Measurements from ENCODE around the gene PERM1. TPM values are rescaled to one million over a fixed set of nuclear protein-coding genes. Genes with fewer than 3 reads are reported as not detected.

Gene PERM1
- total RNA-seq, 1 experiment from 2014 or later = 0.18 TPM

DNA sequence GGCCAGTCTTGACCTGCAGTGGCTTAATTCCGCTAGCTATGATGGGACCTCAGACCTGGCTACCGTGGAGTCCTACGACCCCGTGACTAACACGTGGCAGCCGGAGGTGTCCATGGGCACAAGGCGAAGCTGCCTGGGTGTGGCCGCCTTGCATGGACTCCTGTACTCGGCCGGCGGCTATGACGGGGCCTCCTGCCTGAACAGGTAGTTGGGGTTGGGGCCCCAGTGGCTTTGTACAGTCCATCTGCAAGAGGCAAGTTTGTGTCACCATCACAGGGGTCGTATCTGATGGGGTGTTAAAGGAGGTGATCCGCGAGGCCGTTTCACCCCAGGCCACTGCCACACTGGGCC, 18.6 kb downstream of the PERM1 start:
- Histone ChIP-seq H3K9me3 (no peaks in the 10 kb centered on the region), H3K27me3 (replicated peaks; ENCODE audit: control insufficient read depth, insufficient read depth, low read length) (no peaks in the 10 kb centered on the region), H3K36me3 (ENCODE audit: control insufficient read depth, insufficient read depth, low read length) (no peaks in the 10 kb centered on the region), H3K4me1 (peaks cover 6% of the 10 kb centered on the region), H3K4me3 (ENCODE audit: low read depth, low read length) (no peak overlapping the region)
- TF ChIP-seq, protein P1, sequence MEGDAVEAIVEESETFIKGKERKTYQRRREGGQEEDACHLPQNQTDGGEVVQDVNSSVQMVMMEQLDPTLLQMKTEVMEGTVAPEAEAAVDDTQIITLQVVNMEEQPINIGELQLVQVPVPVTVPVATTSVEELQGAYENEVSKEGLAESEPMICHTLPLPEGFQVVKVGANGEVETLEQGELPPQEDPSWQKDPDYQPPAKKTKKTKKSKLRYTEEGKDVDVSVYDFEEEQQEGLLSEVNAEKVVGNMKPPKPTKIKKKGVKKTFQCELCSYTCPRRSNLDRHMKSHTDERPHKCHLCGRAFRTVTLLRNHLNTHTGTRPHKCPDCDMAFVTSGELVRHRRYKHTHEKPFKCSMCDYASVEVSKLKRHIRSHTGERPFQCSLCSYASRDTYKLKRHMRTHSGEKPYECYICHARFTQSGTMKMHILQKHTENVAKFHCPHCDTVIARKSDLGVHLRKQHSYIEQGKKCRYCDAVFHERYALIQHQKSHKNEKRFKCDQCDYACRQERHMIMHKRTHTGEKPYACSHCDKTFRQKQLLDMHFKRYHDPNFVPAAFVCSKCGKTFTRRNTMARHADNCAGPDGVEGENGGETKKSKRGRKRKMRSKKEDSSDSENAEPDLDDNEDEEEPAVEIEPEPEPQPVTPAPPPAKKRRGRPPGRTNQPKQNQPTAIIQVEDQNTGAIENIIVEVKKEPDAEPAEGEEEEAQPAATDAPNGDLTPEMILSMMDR (IDR thresholded peaks at IDR 0.05; ENCODE audit: insufficient read depth in 1 of 2, low read depth in 1 of 2, low read length in 1 of 2, severe bottlenecking in 1 of 2, unreplicated experiment in 1 of 2) = no peak
- intact Hi-C loops (cut with micrococcal nuclease; ENCODE audit: unreplicated experiment) = no loop called here
- H3K4me3 Mint-ChIP-seq (ENCODE audit: unreplicated experiment) = no peak overlapping the region
- H3K27ac Mint-ChIP-seq (ENCODE audit: unreplicated experiment) = no peak overlapping the region
- no peaks in the 10 kb centered on the region for H3K9me3 Mint-ChIP-seq (ENCODE audit: unreplicated experiment)
- POLR2A ChIA-PET = no interaction called here
- no peaks in the 10 kb centered on the region for H3K27me3 Mint-ChIP-seq (ENCODE audit: insufficient read depth, unreplicated experiment)
- peaks cover 18% of the 10 kb centered on the region for H3K36me3 Mint-ChIP-seq (ENCODE audit: insufficient read depth, unreplicated experiment)
- no TSS peak for BruUV-seq (replicated peaks)
- CTCF ChIA-PET = no interaction called here
- no peak for DNase-seq
- H3K4me1 Mint-ChIP-seq (ENCODE audit: low read depth, unreplicated experiment) = peaks cover 5% of the 10 kb centered on the region

DNA sequence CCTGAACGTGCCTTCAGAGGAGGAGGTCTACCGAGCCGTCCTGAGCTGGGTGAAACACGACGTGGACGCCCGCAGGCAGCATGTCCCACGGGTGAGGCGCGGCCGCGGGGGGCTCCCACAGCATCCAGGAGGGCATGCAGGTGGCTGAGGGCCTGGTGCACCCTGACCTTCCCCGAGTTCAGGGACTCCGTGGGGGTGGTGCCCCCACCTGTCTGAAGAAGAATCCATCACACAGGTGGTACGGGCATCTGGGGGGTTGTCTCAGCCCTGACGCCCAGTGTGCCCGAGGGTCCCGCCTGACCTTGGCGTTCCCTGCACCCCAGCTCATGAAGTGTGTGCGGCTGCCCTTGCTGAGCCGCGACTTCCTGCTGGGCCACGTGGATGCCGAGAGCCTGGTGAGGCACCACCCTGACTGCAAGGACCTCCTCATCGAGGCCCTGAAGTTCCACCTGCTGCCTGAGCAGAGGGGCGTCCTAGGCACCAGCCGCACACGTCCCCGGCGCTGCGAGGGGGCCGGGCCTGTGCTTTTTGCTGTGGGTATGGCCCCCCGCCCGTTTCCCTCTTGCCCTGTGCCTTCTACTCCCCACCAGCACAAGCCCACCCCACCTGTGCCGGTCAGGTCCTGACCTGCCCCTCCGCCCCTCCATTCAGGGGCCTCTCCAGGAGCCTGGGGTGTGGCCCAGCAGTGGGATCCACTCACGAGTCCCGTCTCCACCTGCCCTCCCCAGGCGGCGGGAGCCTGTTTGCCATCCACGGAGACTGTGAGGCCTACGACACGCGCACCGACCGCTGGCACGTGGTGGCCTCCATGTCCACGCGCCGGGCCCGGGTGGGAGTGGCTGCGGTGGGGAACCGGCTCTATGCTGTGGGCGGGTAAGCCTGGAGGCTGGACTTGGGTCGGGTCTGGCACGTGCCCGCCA, 19.3 kb downstream of the PERM1 start:
- Histone ChIP-seq H3K27me3 (replicated peaks; ENCODE audit: control insufficient read depth, insufficient read depth, low read length) (no peaks in the 10 kb centered on the region), H3K36me3 (ENCODE audit: control insufficient read depth, insufficient read depth, low read length) (no peaks in the 10 kb centered on the region), H3K4me1 (peaks cover 6% of the 10 kb centered on the region), H3K9me3 (no peaks in the 10 kb centered on the region), H3K4me3 (ENCODE audit: low read depth, low read length) (no peak overlapping the region)
- H3K27ac Mint-ChIP-seq (ENCODE audit: unreplicated experiment) = no peak overlapping the region
- intact Hi-C loops (cut with micrococcal nuclease; ENCODE audit: unreplicated experiment) = no loop called here
- DNase-seq = no peak
- H3K4me1 Mint-ChIP-seq (ENCODE audit: low read depth, unreplicated experiment) = peaks cover 11% of the 10 kb centered on the region
- ChIA-PET CTCF (no interaction called here), POLR2A (no interaction called here)
- TF ChIP-seq, protein P1 (IDR thresholded peaks at IDR 0.05; ENCODE audit: insufficient read depth in 1 of 2, low read depth in 1 of 2, low read length in 1 of 2, severe bottlenecking in 1 of 2, unreplicated experiment in 1 of 2) = no peak
- no peaks in the 10 kb centered on the region for H3K9me3 Mint-ChIP-seq (ENCODE audit: unreplicated experiment)
- peaks cover 25% of the 10 kb centered on the region for H3K36me3 Mint-ChIP-seq (ENCODE audit: insufficient read depth, unreplicated experiment)
- BruUV-seq (replicated peaks) = no TSS peak
- H3K27me3 Mint-ChIP-seq (ENCODE audit: insufficient read depth, unreplicated experiment) = no peaks in the 10 kb centered on the region
- H3K4me3 Mint-ChIP-seq (ENCODE audit: unreplicated experiment) = peak overlapping the region; percentile 35

DNA sequence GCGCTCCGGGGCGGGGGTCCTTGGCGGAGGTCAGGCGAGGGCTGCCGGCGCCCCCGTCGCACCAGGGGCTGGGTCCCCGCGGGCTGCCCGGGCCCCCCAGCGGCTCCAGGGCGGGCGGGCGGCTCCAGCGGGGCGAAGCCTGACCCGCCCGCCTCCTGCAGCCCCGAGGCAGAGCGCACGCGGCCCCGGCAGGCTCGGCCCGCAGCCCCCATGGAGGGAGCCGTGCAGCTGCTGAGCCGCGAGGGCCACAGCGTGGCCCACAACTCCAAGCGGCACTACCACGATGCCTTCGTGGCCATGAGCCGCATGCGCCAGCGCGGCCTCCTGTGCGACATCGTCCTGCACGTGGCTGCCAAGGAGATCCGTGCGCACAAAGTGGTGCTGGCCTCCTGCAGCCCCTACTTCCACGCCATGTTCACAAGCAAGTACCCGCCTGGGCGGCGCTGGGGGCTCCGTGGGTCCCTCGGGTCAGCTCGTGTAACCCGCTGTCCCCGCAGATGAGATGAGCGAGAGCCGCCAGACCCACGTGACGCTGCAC, 20.7 kb downstream of the PERM1 start:
- intact Hi-C loops (cut with micrococcal nuclease; ENCODE audit: unreplicated experiment) = no loop called here
- Mint-ChIP-seq H3K9me3 (ENCODE audit: unreplicated experiment) (no peaks in the 10 kb centered on the region), H3K36me3 (ENCODE audit: insufficient read depth, unreplicated experiment) (peaks cover 37% of the 10 kb centered on the region), H3K4me3 (ENCODE audit: unreplicated experiment) (peak overlapping the region; percentile 35), H3K27ac (ENCODE audit: unreplicated experiment) (no peak overlapping the region), H3K4me1 (ENCODE audit: low read depth, unreplicated experiment) (peaks cover 15% of the 10 kb centered on the region), H3K27me3 (ENCODE audit: insufficient read depth, unreplicated experiment) (no peaks in the 10 kb centered on the region)
- Histone ChIP-seq H3K9me3 (no peaks in the 10 kb centered on the region), H3K27me3 (replicated peaks; ENCODE audit: control insufficient read depth, insufficient read depth, low read length) (no peaks in the 10 kb centered on the region), H3K4me1 (peaks cover 6% of the 10 kb centered on the region), H3K36me3 (ENCODE audit: control insufficient read depth, insufficient read depth, low read length) (no peaks in the 10 kb centered on the region), H3K4me3 (ENCODE audit: low read depth, low read length) (peak overlapping the region; percentile 67)
- POLR2A ChIA-PET = interaction anchor here (0.6 kb wide), 1 partner anchor 42 kb away, joined by 4 read pairs; no protein-coding TSS in a partner anchor
- CTCF ChIA-PET = no interaction called here
- no peak for DNase-seq
- TF ChIP-seq, protein P1 (IDR thresholded peaks at IDR 0.05; ENCODE audit: insufficient read depth in 1 of 2, low read depth in 1 of 2, low read length in 1 of 2, severe bottlenecking in 1 of 2, unreplicated experiment in 1 of 2) = no peak
- BruUV-seq (replicated peaks) = no TSS peak
